ENCODE data around the gene NR5A1. TPM values are rescaled to one million over a fixed set of nuclear protein-coding genes. Genes with fewer than 3 reads are reported as not detected.

NR5A1 gene
- total and polyA plus RNA-seq, 2 experiments from 2014 or later: 0.21 TPM; not detected in 1

DNA sequence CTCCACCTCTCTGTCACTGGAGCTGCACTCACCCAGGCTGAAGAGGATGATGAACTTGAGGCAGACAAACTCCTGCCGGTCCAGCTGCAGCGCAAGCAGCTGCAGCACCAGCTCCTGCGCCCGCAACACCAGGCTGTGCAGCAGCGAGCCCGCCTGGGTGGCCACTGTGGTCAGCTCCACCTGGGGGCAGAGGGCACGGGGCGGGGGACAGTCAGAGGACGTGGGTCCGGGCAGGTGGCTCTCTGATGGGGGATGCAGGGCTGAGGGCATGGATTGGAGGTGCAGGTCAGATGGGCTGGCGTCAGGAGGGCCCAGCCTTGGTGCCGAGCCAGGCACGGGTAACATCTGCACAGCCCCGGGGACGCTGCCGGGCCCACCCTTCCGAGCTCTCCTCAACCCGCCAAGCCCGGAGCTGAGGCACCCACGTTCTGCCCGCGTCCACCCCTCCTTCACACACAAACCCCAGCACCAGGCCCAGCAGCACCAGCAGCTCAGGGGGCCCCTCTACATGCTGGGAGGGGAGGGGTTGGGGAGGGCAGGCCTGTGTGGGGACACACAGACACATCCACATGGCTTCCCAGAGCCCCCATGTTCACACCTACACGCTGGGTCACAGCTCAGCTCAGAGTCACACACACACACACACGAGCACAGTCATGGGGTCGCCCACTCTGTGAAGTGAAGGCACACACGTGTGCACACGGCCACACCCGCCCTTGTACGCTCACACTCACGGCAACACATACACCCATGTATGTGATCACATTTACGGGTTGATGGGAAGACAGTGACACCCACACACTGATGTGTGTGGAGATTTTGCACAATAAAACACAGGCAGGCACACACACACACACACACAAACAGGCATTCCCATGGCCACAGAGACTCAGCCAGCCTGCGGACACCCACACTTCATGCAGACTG, 15.9 kb downstream of the NR5A1 start (continued):
- TF ChIP-seq, protein P1, sequence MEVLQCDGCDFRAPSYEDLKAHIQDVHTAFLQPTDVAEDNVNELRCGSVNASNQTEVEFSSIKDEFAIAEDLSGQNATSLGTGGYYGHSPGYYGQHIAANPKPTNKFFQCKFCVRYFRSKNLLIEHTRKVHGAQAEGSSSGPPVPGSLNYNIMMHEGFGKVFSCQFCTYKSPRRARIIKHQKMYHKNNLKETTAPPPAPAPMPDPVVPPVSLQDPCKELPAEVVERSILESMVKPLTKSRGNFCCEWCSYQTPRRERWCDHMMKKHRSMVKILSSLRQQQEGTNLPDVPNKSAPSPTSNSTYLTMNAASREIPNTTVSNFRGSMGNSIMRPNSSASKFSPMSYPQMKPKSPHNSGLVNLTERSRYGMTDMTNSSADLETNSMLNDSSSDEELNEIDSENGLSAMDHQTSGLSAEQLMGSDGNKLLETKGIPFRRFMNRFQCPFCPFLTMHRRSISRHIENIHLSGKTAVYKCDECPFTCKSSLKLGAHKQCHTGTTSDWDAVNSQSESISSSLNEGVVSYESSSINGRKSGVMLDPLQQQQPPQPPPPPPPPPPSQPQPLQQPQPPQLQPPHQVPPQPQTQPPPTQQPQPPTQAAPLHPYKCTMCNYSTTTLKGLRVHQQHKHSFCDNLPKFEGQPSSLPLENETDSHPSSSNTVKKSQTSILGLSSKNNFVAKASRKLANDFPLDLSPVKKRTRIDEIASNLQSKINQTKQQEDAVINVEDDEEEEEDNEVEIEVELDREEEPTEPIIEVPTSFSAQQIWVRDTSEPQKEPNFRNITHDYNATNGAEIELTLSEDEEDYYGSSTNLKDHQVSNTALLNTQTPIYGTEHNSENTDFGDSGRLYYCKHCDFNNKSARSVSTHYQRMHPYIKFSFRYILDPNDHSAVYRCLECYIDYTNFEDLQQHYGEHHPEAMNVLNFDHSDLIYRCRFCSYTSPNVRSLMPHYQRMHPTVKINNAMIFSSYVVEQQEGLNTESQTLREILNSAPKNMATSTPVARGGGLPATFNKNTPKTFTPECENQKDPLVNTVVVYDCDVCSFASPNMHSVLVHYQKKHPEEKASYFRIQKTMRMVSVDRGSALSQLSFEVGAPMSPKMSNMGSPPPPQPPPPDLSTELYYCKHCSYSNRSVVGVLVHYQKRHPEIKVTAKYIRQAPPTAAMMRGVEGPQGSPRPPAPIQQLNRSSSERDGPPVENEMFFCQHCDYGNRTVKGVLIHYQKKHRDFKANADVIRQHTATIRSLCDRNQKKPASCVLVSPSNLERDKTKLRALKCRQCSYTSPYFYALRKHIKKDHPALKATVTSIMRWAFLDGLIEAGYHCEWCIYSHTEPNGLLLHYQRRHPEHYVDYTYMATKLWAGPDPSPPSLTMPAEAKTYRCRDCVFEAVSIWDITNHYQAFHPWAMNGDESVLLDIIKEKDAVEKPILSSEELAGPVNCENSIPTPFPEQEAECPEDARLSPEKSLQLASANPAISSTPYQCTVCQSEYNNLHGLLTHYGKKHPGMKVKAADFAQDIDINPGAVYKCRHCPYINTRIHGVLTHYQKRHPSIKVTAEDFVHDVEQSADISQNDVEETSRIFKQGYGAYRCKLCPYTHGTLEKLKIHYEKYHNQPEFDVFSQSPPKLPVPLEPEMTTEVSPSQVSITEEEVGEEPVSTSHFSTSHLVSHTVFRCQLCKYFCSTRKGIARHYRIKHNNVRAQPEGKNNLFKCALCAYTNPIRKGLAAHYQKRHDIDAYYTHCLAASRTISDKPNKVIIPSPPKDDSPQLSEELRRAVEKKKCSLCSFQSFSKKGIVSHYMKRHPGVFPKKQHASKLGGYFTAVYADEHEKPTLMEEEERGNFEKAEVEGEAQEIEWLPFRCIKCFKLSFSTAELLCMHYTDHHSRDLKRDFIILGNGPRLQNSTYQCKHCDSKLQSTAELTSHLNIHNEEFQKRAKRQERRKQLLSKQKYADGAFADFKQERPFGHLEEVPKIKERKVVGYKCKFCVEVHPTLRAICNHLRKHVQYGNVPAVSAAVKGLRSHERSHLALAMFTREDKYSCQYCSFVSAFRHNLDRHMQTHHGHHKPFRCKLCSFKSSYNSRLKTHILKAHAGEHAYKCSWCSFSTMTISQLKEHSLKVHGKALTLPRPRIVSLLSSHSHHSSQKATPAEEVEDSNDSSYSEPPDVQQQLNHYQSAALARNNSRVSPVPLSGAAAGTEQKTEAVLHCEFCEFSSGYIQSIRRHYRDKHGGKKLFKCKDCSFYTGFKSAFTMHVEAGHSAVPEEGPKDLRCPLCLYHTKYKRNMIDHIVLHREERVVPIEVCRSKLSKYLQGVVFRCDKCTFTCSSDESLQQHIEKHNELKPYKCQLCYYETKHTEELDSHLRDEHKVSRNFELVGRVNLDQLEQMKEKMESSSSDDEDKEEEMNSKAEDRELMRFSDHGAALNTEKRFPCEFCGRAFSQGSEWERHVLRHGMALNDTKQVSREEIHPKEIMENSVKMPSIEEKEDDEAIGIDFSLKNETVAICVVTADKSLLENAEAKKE (CRISPR knock-in tag; IDR thresholded peaks at IDR 0.05): no peak
- TF ChIP-seq POLR2AphosphoS5 (IDR thresholded peaks at IDR 0.05; ENCODE audit: low read depth): no peak
- TF ChIP-seq STAT1 (IDR thresholded peaks at IDR 0.05; ENCODE audit: unreplicated experiment): no peak
- no peak for TF ChIP-seq CREB1 (CRISPR knock-in tag; IDR thresholded peaks at IDR 0.05; ENCODE audit: low read depth)
- TF ChIP-seq NANOG (IDR thresholded peaks at IDR 0.05; ENCODE audit: borderline replicate concordance): no peak
- no peak for TF ChIP-seq ZNF331 (CRISPR knock-in tag; IDR thresholded peaks at IDR 0.05; ENCODE audit: low read depth)

DNA sequence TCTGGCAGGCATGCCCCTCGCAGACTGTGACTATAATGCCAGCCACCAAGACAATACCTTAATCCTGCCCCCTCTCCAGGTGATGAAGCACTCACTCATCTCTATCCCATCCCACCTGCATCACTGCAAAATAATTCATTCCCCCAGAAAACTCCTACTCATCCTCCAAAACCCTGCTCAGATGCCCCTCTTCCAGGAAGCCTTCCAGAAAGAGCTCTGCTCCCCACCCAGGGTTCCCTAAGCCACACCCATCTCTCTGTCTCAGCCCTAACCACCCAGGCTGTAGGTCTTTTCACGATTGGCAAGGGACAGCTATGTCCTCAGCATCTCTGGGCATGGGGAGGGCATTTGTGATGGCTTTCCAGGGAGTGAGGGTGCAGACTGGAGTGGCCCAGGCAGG, 17.2 kb downstream of the NR5A1 start:
- Histone ChIP-seq H3K9me2 (ENCODE audit: insufficient read depth) (no peaks in the 10 kb centered on the region), H3K4me2 (no peak overlapping the region), H3F3A (replicated peaks; ENCODE audit: low read depth) (0 out of 2 replicates have a peak, but pooled peaks cover 3% of the 10 kb centered on the region), H3K4me3 (no peak overlapping the region), H4K20me1 (replicated peaks; ENCODE audit: insufficient read depth) (no peaks in the 10 kb centered on the region), H3K79me2 (replicated peaks; ENCODE audit: insufficient read depth) (no peaks in the 10 kb centered on the region), H3K36me3 (ENCODE audit: insufficient read depth) (no peaks in the 10 kb centered on the region), H3K4me1 (ENCODE audit: insufficient read depth) (peaks cover 10% of the 10 kb centered on the region; the same call in 1 of the 2 replicates), H3K27me3 (ENCODE audit: insufficient read depth) (peaks cover 9% of the 10 kb centered on the region), H2AFZ (no peak overlapping the region), H3K27ac (ENCODE audit: low read depth) (no peak overlapping the region)
- Mint-ChIP-seq H3K4me3 (no peak overlapping the region), H3K9me3 (no peaks in the 10 kb centered on the region), H3K4me1 (peaks cover 23% of the 10 kb centered on the region), H3K27me3 (ENCODE audit: insufficient read depth, low read depth, poor library complexity) (peaks cover 18% of the 10 kb centered on the region), H3K36me3 (ENCODE audit: low read depth) (no peaks in the 10 kb centered on the region), H3K27ac (no peak overlapping the region)
- TF ChIP-seq EZH2phosphoT487 (IDR thresholded peaks at IDR 0.05; ENCODE audit: unreplicated experiment) (no peak), ZNF331 (CRISPR knock-in tag; IDR thresholded peaks at IDR 0.05; ENCODE audit: low read depth) (no peak)
- DNase-seq (ENCODE audit: low spot score) (no peak), ATAC-seq (no peak)

Measured in GM23338 (cell line).